HG02981 (cell line): ENCODE measurements around the gene CACNB2.

ENCODE experiments used
- ATAC-seq: cut with Tn5 transposase; IDR thresholded peaks from one replicate; pipeline ENCODE4 v1.9.1; 2021; ENCODE audit warnings: mild to moderate bottlenecking, moderate library complexity; ENCODE audit not compliant: unreplicated experiment

CACNB2 gene

DNA sequence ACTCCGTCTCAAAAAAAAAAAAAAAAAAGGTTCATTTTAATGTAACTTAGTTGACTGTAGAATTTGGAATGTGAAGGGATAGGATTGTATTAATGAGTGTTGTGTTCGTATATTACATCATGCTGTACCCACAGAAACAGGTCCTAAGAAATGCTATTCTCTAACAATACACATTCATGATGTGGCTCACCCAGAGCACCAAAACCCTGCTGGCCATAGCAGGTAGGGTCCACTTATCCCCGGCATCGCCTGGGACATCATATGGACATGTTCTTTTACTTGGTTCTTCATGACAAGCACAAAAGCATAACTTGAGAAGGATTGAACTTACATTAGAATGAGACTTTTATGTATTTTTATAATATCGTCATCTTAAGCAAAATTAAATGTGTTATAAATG is 241.5 kb downstream of the CACNB2 start:
- no peak for ATAC-seq

- no peak for ATAC-seq
Measured at GRCh38 chr10:18397906-18398305, 257.7 kb downstream of the CACNB2 start.

- ATAC-seq, result peak; percentile 65
Measured at GRCh38 chr10:18399158-18399557, 258.9 kb downstream of the CACNB2 start.

DNA sequence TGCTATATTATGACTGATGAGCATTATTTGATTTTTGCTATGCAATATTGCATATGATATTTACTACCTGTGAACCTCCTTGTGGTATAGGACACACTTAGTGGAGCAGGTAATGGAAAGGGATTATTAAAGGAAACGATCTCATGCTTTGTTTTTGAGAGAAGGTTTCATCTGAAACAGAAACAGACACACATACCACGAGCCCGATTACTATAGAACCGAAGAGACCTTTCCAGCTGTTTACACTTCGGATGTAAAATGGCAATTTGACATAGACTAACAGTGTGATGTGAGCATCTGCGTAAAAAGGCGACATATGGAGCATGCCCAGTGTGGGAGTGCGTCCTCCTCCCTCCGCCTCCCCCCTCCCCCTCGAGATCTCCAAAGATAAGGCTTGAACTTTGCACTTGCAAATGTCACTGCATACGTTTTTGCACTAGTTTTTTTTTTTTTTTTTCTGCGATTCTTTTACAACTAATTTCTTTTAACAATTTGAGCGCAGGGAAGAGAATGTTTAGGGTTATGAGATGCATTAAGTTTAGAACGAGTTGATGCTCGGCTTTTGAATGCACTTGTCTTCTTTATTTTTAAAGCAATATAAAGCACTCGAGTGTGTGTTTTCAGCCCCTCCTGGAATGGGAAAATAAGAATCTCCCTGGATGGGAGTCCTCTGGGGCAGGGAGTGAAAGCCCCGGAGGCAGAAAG is 260.1 kb downstream of the CACNB2 start:
- ATAC-seq, result peak; percentile 64

- no peak for ATAC-seq
Measured at GRCh38 chr10:18400906-18401245, 260.7 kb downstream of the CACNB2 start.

DNA sequence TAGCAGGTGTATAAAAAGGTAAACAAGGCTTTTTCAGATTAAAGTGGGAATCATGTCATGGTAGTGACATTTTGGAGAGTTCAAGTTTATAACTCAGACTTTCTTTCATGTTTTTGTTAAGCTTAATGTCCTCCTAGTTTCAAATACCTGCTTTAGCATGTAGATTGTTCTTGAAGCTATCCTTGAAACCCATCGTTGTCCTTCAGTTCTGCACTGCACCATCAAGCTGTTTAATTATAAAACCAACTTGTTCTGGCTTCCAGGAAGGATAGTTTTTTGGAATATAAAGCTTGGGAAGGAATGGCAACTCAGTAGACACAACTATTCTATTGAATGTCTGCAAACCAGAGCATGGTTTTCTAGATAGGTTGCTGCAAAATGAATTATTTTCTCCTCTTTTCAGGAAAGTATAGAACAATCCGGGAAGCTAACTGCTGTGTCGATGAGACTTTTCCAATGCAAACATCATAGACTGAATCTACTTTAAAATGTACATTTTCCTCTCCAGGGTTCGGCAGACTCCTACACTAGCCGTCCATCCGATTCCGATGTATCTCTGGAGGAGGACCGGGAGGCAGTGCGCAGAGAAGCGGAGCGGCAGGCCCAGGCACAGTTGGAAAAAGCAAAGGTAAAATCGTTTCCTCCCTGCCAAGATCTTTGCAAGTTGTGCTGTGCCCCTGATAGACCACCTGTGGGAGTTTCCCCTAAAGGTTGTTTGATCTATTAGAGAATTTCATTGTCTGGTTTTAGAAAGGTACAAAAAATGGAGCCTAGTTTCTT is 261.4 kb downstream of the CACNB2 start:
- ATAC-seq, result no peak

DNA sequence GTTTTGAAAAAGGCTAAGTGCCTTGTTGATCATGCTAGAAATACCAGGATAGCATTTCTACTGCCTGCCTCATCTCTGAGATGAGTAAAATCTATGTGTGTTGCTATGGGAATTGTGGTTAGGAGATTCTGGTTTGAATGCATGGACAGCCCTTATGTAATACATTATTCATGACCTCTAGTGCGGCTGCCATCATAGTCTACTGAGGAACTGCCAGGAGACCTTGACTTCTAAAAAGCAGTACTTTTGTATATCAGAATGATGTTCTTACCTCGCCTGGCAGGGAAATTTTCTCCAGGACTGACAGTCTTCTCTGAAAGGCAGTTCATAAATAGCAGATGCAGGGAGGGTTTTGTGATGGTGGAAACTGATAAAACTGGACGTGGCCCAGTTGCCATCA is 262.6 kb downstream of the CACNB2 start:
- no peak for ATAC-seq

DNA sequence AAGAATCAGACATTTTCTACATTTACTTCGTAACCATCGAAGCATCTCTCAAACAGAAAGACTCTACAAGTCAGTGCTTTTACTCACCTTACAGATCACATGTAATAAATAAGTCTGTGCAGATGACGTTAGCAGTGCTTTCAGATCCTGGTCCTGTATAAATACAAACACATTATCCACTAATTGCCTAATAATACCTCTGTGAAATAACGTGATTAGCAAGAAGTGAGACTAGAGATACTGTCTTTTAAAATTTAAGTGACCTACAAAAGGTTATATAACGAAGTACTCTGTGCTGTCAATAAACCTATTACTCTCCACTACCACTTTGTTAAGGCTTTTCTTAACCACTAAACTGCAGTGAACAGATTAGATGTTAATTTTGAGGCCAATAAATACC is 264.3 kb downstream of the CACNB2 start:
- no peak for ATAC-seq

DNA sequence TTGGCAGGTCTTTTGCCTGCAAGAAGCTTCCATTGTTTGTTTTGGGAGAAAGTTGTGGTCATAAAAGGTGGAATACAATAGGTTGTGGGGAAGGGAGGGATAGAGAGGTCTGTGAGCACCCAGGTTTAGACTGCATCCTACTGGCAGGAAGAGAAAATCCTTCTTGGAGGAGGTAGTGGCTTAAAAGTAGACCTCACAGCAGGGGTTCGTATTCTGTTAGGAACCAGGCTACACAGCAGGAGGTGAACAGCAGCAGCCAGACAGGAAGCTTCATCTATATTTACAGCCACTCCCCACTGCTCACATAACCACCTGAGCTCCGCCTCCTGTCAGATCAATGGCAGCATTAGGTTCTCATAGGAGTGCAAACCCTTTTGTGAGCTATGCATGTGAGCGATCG is 265.9 kb downstream of the CACNB2 start:
- ATAC-seq, result no peak

DNA sequence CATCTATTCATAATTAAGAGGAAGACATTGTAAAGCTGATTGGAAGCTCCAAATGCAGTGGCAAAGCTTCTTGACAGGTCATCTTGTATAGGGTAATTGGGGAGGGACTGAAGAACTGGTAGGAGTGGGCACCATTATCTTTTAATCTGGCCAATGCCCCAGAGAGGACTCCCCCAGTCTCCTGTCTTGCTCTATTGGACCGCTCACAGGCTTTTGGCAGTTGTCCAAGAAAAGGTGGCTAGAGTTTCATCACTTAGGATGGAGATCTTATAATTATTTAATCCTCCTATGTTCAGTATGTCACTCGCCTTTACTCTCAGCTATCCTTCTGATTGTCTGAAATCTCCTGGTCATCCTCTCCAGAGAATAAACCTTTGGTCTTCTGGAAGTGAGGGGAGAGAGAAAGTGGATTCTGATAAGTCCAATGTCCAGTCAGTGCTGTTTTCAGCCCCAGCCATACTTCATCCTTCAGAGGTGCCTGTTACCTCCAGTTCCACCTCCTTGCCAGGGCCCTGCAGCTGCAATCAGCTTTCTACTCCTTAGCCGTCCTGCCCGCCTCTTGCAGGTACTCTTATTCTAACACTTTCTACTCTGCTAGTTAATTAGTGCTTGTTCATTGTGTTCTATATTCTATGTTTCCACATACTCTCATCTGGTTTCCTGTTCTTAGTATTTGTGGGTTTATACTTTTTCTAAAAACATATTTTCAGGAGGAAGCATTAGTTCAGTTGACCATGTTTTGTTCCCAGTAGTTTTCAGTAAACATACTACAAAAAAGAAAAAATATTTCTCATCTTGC is 269.6 kb downstream of the CACNB2 start:
- peak; percentile 82 for ATAC-seq

GRCh38 chr10:18414061-18414460 is 273.8 kb downstream of the CACNB2 start:
- no peak for ATAC-seq

- no peak for ATAC-seq
Measured at GRCh38 chr10:18417950-18418527, 277.8 kb downstream of the CACNB2 start.

DNA sequence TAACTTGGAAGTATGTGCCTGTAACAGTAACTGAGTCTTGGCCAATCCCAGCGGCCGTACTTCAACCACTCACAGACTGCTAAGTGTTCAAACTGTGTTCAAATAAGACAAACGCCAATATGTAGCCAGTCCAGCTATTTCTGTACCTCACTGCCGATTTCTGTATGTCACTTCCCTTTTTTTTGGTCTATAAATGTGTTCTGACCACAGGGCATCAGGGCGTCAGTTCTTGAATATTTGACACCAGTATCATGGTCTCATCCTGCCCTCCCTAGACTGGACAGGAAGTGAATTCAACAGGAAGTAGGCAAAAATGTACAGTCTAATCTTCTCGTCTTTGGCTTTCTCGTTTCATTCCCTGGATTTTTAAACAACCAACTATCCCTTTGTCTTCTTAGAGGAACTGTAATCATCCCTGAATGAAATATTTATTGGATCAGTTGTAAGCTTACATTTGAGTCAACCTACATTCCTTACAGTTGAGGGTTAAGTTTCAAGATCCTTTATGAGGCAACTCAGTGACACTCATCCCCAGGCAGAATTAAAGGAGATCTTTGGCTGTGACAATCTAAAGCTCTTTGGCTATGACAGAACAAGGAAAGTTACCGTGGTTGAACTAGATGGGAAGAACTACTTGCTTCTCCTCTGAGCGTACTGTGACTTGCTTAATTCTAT is 278.5 kb downstream of the CACNB2 start:
- ATAC-seq, result peak; percentile 69

GRCh38 chr10:18419945-18420344 is 279.7 kb downstream of the CACNB2 start:
- no peak for ATAC-seq

- no peak for ATAC-seq
Measured at GRCh38 chr10:18421726-18422293, 281.6 kb downstream of the CACNB2 start.

DNA sequence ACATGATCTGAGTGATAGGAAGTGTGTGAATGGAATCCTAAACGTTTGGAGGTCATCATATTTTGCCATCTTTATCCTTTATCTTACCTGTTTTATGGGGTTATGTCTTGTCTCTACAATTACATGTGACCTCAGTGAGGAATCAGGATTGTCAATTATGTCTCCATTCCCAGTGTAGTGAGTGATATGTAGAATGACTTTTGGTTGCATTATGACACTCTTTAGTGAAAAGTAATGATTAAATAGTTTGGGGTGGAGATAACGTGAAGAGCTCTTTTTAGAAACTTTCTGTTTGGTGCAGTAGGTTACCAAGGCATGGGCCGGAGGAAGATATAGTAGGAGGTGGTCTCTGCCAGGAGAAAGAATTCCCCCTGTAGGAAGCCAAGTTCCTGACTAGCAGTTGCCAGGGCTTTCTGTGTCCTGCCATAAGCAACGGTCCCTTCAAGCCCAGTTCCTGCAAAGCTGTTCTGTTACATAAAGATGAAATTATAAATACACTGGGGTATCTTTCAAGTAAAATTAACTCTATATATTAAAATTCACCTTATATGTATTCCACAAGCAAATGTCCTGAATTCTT is 282.9 kb downstream of the CACNB2 start:
- ATAC-seq, result peak; percentile 49

- peak; percentile 40 for ATAC-seq
Measured at GRCh38 chr10:18424200-18424599, 284.0 kb downstream of the CACNB2 start.

GRCh38 chr10:18429335-18429734 is 289.1 kb downstream of the CACNB2 start:
- no peak for ATAC-seq

GRCh38 chr10:18436902-18437301 is 296.7 kb downstream of the CACNB2 start:
- ATAC-seq, result no peak

DNA sequence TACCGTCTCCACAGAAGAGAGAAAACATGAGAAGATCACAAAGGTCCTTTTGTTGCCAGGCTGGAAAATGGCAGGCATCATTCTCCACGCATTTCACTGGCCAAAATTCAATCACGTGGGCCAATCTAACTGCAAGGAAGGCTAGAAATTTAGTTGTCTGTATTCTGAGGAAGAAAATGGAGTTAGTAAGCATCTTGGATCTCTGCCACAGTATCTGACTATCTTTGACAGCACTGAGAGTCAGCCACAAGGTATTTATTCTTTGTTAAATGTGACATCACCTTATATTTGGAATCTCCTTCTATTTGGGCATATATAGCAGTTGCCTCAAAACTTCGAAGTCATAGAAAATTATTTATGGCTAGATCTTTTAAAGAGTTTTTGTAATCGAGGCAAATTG is 297.3 kb downstream of the CACNB2 start:
- ATAC-seq, result no peak
